SH-SY5Y (cell line): ENCODE data around the gene ARHGAP18.

Experiments used
- GATA2 ChIP-seq: IDR thresholded peaks from 2 replicates; pipeline ENCODE4 v1.6.1; 2011; ENCODE audit warnings: mild to moderate bottlenecking, low read depth, low read length
- GATA3 ChIP-seq: IDR thresholded peaks from 2 replicates; pipeline ENCODE4 v1.6.1; 2011; ENCODE audit warnings: low read depth, mild to moderate bottlenecking, low read length, moderate library complexity

DNA sequence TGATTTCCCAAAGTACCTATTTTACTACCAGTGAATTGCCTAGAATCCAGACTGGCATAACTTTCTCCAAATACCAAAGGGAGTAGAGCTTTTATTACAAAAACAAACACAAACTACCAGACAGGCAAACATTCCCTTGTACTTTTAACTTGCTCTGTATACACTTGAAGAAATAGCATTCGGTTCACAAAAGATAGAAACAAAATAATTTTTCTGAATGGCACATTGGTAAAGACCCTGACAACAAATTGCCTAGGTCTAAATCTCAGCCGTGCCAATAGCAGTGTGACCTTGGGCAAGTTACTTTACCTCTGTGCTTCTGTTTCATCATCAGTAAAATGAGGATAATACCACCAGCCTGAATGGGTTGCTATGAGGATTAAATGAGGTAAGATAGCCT lies 15.9 kb downstream of the ARHGAP18 start:
- TF ChIP-seq GATA2 (no peak), GATA3 (no peak)
